ENCODE measurements around the gene SENP5. TPM values are rescaled to one million over a fixed set of nuclear protein-coding genes. Genes with fewer than 3 reads are reported as not detected.

Gene SENP5
- total RNA-seq, 3 donors from 2014 or later = 24.3 to 48.1 (median 31.0) TPM

- no peak for ATAC-seq
- Histone ChIP-seq H3K4me1 (ENCODE audit: low read depth) (no peaks in the 10 kb centered on the region), H3K9me3 (no peaks in the 10 kb centered on the region), H3K36me3 (ENCODE audit: low read depth) (no peaks in the 10 kb centered on the region), H3K4me3 (no peak overlapping the region)
- intact Hi-C loops (cut with DNase I, micrococcal nuclease) = loop anchor here in 1 of 2 donors (10.0 kb wide), 1 partner anchor 142 kb away; no protein-coding TSS in a partner anchor
- no peak for DNase-seq
- no peak for TF ChIP-seq CTCF (IDR thresholded peaks at IDR 0.05)
Observed at GRCh38 chr3:196976941-196977340, 109.2 kb downstream of the SENP5 start.

GRCh38 chr3:196979545-196979944, 111.8 kb downstream of the SENP5 start:
- TF ChIP-seq CTCF (IDR thresholded peaks at IDR 0.05) = no peak
- Histone ChIP-seq H3K4me3 (no peak overlapping the region), H3K36me3 (ENCODE audit: low read depth) (no peaks in the 10 kb centered on the region), H3K9me3 (no peaks in the 10 kb centered on the region), H3K4me1 (ENCODE audit: low read depth) (no peaks in the 10 kb centered on the region)
- DNase-seq = no peak
- intact Hi-C loops (cut with DNase I, micrococcal nuclease) = loop anchor here in 1 of 2 donors (10.0 kb wide), 1 partner anchor 145 kb away; no protein-coding TSS in a partner anchor
- ATAC-seq = no peak

GRCh38 chr3:196981657-196982056, 113.9 kb downstream of the SENP5 start:
- no peaks in the 10 kb centered on the region for H3K9me3 ChIP-seq
- H3K4me1 ChIP-seq (ENCODE audit: low read depth) = no peaks in the 10 kb centered on the region
- intact Hi-C loops (cut with DNase I, micrococcal nuclease) = no loop called here
- no peaks in the 10 kb centered on the region for H3K36me3 ChIP-seq (ENCODE audit: low read depth)
- ATAC-seq (no peak), DNase-seq (no peak)
- TF ChIP-seq CTCF (IDR thresholded peaks at IDR 0.05) = no peak
- H3K4me3 ChIP-seq = no peak overlapping the region

- DNase-seq = no peak
- ATAC-seq = no peak
- Histone ChIP-seq H3K4me3 (no peak overlapping the region), H3K36me3 (ENCODE audit: low read depth) (no peaks in the 10 kb centered on the region), H3K4me1 (ENCODE audit: low read depth) (no peaks in the 10 kb centered on the region), H3K9me3 (no peaks in the 10 kb centered on the region)
- intact Hi-C loops (cut with DNase I, micrococcal nuclease) = no loop called here
- TF ChIP-seq CTCF (IDR thresholded peaks at IDR 0.05) = no peak
Observed at GRCh38 chr3:196983186-196983585, 115.5 kb downstream of the SENP5 start.

Other genes starting within 250 kb of the SENP5 start
- 1 to 10 TPM; 1.1 to 6.0 (median 5.4) TPM for gene NRROS, start 228.2 kb upstream of the SENP5 start, total RNA-seq
- 1 to 10 TPM in 1 of 3 donors, under 1 TPM in 2; 0.23 to 3.8 (median 0.70) TPM for gene CEP19, start 155.7 kb upstream of the SENP5 start, total RNA-seq
- gene PIGX, start 155.5 kb upstream of the SENP5 start, total RNA-seq = 10 to 100 TPM; 22.5 to 30.5 (median 29.0) TPM
- gene PAK2, start 128.1 kb upstream of the SENP5 start, total RNA-seq = 10 to 100 TPM; 50.6 to 74.7 (median 69.6) TPM
- gene NCBP2, start 74.6 kb downstream of the SENP5 start, total RNA-seq = 10 to 100 TPM; 48.0 to 57.3 (median 55.0) TPM
- gene PIGZ, start 100.9 kb downstream of the SENP5 start, total RNA-seq = 100 to 1,000 TPM in 2 of 3 donors, 10 to 100 TPM in 1; 29.1 to 131 (median 122) TPM
- gene MELTF, start 161.9 kb downstream of the SENP5 start, total RNA-seq = 10 to 100 TPM in 2 of 3 donors, 1 to 10 TPM in 1; 8.4 to 17.3 (median 10.7) TPM